RPMI8226 (cell line): ENCODE measurements around the gene FBXL17.

ENCODE experiments used
- DNase-seq: peaks from one replicate; pipeline ENCODE4 v3.0.0-alpha.2; 2015

FBXL17 gene

DNA sequence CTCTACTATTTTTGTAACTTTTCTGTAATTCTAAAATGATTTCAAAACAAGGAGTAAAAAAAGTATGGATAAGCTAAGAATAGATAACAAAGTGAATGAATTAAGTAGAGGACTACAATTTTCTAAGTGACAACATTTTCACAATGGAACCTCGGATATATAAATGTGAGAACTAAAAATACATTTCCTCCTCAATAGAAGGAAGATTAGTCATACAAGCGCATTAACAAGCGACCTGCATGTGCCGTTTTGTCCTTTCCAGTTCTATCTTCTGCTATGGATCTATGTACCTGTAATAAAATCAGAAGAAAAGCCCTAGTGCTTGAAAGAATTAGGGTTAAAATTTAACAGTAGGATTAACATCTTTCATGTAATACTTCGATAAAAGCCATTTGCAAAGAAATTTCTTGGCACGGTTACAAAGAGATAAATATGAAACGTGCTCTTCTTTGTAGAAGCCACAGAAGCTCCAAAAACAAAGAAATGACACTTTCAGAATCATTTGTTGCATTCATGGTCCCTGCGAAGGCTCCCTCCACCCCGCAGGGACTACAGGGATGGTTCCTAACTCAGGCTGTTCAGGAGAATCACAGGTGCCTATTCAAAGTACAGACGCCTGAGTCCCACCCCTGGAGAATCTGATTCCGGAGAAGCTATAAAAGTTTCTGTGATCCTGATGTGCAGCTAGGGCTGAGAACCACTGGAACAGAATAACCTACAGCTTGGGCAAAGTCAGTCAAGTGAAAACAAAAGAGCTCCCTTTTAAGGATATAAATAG lies 494.5 kb downstream of the FBXL17 start:
- no peak for DNase-seq

DNA sequence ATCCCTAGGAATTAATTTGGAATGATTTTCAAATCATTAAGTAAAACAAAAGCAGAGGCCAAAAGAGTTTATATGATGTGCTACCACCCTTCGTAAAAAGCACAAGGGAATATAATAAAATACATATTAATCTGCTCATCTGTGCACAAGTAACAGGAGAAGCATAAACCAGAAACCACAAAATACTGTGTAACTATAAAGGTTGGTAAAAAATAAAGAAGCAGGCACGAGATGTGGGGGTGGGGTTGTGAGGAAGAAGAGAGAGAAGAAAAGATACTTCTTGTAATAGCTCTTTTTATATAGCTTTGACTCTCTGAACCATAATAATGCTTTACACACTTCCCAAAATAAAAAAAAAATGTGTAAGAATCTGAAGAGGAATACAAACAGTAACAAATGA lies 496.3 kb downstream of the FBXL17 start:
- DNase-seq = no peak

DNA sequence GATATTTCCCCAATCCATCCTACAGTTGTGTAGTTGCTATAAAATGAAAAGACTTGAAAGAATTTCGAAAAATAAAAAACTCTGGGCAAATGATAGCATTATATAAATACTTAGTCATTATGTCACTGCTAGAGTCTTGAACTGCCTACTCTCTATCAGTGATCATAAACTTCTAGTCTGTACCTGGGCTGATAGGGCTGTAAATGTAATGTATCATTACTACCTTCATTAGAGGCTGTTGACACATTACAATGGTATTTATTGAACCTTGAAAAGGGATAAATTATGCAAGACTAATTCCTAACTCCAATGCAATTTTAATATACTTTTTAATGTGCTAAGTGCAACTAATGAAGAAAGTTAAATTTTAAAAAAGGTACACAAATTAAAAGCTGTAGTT lies 497.0 kb downstream of the FBXL17 start:
- no peak for DNase-seq

DNA sequence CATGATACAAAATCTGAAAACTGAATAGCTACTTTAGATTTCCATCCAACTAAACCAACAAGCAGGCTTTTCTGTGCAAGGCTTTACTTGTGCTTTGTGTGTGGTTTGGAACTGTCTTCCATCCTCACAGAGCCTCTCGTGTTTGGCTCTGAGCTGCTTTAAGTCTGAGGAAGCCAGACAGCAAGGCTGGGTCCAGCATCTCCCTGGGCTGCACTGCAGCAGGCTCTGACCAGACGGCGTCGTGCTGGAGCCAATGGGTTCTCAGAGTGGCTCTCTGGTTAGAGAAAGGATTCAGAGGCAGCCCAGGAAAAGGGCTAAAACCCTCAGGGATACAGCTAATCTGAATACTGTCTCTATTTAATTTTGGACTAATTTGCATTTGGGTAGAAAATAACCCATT lies 503.2 kb downstream of the FBXL17 start:
- DNase-seq = no peak

DNA sequence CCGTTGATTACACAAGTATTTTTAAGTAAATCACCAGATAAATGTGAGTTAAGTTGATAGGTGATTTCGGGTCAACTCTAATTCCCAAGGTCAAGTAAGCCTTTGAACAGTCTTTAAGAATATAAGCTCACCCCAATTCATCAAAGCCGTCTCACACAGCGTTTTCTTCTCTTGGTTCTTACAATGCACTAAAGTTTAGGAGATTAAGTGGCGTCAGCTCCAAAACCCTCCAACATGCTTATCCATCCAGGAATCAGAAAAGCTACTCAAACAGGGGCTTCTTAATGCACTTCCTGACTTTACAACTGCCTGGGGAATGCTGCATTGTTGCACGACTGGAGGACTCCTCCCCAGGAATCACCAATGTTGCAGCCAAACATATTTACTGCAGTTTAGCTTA lies 505.0 kb downstream of the FBXL17 start:
- no peak for DNase-seq

DNA sequence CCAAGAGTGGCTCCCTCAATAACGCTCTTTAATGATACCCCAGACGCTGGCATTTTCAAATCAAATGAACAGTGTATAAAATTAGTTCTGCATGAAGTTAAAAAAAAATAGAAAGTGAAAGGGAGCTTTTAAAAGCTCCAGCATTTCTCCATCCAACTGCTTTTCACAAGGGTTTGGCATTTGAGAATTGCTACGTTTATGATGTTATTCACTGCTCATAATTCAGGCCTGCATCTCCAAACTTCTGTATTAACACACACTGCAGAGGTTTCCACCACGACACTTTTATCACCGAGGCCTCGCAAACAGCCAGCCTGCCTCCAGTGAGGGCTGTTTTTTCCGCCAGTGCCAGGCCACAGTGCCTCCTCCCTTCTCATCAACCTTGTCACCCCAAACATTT lies 505.6 kb downstream of the FBXL17 start:
- DNase-seq = no peak

DNA sequence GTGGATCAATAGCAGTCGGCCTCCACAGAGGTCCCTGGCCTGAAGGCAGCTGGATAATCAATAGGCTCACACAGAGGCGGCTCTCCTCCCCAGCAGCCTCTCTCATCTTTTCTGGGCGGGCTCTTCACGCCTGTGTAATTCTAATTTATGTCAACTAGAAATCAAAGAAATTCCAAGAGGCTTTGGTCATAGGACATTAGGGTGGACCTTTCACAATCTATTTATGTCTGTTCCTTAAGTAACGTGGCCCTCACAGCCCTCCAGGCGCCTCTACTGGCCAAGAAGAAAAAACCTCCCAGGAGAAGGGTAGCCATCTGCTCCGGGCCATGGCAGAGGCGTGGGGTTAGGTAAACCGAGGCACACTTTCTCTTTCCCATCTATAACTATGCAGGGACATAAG lies 506.1 kb downstream of the FBXL17 start:
- DNase-seq = no peak

DNA sequence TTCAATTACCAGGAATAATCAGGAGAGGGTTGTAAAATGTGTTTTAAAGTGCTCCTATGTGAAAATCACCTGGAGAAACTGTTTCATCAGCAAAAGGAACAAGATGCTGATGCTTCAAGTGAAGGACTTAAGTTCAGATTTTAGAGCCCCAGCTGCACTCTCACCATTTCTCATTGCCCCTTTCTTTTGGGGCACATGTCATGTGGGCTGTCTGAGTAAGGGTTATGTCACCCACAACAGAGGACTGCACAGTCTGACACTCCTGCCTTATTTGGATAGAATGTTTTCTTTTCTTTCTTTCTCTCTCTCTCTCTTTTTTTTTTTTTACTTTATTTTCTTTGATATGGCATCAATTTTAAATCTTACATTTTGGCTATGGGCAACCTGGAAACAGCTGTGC lies 507.1 kb downstream of the FBXL17 start:
- no peak for DNase-seq

DNA sequence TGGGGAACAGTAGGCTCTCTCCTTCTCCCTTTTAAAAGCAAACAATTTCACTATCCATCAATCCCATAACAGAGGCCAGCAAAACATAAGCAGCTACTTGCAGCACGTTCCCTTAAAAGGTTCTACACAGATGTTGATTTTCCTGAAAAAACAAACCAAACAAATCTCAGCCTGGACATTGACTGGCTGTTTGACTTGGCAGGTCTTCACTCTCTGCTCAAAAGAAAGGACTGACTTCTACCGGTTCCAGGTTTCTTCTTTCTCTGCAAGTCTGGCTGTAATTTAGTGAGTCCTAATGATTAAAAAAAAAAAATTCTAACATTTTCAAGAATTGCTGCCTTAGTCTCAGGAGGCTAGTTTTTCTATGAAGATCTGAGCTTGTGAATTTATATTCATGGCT lies 508.0 kb downstream of the FBXL17 start:
- DNase-seq = no peak

DNA sequence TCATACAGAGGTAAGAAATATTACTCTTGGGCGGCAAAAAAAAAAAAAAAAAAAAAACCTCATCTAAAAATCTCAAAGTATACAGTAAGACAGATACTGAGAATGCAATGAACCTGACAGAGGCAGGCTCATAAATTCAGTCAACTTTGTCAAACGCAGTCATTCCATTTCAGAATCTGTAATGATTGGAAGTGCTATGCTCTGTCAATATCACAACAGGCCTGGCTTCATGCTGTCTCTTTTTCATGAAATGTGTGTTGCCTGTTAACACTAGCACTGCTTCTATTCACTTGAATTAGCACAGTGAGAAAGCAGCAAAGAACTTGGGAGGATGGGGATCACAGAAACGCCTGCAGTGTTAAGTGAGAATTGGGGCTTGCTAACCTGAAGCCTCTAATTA lies 510.9 kb downstream of the FBXL17 start:
- DNase-seq = no peak

DNA sequence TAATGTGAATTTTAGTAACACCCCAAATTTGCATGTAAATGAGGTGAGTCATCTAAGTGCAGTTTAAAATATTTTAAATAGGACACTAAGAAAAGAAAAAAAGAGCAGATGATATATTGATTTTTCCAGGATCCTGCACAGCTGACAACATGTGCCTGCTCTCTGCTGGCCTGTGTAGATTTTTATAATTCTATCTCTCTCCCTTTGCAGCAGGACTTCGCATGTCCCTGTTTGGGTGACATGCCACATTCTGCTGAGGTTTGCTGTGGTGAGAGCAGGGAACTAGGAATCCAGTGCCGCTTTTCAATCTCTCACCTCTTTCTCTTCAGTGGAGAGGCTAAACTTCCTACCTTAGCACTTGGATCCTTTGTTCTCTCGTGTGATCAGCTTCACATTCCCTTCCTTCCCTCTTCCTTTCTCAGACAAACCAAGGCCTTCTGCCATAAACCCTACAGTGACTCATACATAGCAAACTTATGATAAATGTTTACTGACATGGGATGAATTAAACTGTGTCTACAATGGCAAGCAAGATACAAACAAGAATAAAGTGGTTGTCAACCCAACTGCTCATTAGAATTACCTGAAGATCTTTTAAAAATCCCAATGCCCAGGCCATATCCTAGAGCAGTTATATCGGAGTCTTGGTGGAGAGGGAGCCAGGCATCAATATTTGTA lies 512.3 kb downstream of the FBXL17 start:
- no peak for DNase-seq

DNA sequence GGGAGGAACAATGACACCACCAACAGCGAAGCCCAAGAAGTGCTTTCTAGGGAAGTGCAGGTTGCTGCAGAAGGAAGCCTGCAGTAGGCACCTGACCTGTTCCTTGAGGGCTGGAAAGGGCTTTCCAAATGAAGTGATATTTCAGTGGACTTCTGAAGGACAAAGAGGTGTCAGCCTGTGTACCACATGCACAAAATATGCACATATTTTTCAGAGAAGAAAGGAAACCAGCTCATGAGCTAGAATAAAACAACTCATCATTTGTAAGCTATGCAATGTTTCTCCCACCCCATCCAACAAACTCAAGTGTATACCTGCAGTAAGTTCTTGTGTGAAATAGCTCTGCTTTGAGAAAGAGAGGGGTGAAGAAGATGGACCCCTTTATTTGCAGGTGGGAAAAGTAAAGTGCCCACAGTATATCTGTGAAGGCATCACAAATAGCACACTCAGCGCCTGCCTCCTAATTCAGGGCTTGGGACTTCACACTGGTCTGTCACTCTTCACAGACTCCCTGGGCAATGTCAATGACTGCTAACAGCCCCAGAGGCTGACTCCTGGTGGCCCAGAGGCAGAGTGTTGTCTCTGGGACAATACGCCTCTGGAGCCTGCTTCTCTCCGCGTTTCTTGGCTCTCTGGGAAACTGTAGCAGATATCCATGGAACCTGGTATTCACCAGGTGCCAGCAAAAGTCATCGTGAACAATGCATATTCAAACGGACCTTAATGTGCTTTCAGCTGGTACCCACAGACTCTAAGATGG lies 513.1 kb downstream of the FBXL17 start:
- no peak for DNase-seq

DNA sequence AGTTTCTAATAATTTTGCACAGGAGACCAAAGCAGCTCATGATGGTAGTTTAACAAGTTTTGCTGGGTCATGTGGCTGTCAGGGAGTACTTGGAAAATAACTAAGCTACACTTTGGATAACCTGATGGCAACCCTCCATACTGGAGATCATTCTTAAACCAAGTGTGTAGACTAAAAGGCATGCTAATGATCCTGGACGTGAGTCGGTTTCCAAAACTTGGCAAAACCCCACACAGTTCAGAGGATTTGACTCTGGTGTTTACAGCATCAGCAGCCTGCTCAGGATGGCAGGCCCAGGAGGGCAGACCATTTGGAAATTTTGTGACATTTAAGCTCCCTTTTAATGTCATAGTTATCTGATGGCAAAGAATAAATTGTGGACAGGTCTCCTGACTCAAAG lies 514.6 kb downstream of the FBXL17 start:
- no peak for DNase-seq

DNA sequence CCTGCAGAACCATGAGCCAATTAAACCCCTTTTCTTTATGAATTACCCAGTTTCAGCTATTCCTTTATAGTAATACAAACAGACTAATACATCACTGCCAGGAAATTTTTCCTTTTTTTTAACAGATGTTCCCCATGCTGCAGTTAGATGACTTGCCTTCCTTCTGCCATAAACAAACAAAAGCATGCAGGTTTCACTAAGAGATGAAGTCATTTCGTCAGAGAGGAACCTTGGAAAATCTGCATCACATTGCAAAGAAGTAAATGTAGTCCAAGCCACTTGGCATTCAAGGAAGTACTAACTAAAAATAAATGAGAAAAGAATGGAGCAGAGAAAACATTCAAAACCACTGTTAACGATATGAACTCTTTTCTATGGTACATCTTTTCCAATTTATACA lies 517.1 kb downstream of the FBXL17 start:
- no peak for DNase-seq

DNA sequence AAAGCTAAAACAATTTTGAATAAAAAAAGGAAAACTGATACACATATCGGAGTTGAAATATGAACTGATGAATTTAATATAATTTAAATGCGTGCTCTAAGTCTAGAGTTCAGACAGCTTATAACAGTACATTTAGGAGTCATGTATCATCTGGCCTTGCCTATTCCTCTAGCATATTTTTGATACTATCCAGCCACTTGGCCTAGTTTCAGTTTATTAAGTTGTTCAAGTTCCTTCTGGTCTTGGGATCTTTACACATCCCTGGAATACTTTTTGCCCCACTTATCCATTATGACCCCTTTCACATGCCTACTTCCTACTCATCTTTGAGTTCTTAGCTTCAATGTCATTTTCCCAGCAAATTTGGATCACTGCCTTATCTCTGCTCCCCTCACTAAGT lies 518.8 kb downstream of the FBXL17 start:
- DNase-seq = no peak

DNA sequence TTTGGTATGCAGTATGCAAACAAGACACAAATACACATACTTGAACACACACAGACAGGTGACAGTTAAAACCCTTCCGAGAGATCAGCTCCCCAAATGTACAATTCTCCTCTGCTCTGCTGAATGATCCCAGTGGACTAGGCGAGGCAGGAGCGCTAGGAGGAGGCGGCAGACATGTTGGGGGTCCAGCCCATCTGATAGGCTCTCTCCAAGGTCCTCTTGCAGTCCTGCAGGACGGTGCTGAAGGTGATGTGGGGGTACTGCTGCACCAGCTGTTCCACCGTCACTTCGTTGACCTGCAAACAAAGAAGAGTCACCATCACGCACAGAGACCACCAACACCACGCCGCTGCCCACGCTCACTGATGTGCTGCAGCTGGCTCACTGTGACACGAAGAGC lies 520.3 kb downstream of the FBXL17 start:
- DNase-seq = no peak

DNA sequence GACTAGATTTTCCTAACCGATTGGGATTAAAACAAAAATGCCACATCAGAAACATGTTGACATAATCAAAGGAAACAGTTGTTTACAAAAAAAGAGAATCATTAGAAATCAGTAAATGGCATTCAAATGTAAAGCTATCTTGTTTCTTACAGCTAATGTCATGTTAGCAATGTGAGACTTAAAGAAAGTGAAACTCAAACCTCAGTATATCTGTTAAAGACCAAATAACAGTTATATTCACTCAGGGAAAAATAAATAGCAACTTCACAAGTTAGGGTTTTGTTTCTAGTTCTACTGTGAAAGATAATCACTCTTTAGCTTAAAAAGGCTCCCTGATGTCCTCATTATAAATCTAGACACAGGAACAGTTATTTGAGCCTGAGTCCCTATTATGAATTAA lies 521.9 kb downstream of the FBXL17 start:
- DNase-seq = no peak

DNA sequence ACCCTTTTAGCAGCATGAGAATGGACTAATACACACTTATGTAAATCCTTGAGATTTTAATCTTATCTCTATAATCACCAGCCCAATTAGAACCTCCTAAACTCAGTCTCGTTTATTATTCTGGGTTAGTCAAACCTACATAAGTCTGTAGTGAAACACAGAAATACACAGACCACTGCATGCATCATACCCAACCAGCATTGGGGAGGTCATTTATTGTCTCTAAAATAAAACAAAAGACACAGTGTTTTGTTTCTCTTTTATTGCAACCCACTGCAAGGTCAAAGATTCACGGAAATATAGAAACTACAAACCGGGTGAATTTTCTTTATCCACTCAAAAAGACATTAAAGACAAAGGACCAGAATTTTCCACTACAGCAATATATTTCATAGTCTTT lies 523.1 kb downstream of the FBXL17 start:
- no peak for DNase-seq

DNA sequence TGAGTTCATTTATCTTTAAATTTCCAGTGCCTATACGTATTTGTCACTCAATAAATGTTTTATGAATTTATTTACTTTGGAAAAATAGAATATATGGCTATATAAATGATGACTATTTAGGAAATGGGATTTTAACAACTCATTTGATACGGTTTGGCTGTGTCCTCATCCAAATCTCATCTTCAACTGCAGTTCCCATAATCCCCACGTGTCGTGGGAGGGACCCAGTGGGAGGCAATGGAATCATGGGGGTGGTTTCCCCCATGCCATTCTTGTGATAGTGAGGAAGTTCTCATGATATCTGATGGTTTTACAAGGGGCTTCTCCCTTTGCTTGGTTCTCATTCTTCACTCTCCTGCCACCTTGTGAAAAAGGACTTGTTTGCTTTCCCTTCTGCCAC lies 523.6 kb downstream of the FBXL17 start:
- no peak for DNase-seq

DNA sequence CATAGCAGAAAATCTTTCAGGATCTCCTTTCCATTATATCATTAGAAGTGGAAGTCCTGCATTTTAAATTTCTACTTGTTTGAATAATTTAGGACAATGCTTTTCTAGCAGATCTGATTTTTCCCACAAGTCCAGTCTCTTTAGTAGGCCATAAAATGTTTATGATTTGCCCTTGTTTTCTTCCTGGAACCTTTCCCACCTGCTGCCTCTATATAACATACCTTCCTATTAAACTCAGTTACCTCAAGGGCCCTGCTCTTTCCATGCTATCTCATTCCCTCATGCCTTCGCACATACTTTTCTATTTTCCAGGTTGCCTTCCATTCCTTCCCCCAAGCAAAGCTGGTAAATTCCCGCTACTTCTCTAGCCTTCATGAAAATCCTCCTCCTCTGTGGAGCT lies 524.1 kb downstream of the FBXL17 start:
- DNase-seq = no peak

DNA sequence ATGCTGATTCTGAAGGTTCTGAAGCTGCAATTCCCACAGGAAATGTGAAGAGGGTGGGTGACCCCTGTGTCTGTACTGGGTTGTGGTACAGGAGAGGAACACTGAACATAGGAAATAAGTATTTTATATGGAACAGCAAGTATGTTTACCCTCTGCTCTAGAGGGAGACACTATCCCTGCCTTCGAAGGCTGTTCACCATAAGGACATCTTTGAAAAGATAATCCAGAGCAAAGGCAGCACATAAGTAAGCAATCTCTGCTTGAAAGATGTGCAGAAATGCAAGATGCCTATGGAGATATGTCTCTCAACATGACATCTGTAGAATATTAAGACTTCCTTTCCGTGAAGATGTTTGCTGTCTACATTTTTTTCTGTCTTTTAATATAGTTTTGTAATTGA lies 526.7 kb downstream of the FBXL17 start:
- DNase-seq = no peak

DNA sequence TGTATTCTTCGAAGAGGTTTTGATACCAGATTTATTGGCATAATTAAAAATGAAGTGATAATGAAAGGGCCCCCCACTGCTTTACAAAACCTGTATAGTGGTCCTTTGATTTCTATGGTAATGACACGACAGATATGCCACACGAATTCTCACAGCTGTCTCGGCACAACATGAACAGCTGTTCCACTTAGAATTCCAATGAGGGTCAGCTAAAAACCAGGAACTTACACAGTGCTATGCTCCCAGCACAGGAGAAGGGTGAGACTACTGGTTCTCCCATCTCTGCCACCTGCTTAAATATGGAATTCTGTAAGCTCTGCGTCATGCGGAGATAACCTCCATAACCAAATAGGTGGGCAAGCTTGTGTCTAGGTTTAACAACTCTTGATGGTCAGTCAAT lies 528.2 kb downstream of the FBXL17 start:
- DNase-seq = no peak

DNA sequence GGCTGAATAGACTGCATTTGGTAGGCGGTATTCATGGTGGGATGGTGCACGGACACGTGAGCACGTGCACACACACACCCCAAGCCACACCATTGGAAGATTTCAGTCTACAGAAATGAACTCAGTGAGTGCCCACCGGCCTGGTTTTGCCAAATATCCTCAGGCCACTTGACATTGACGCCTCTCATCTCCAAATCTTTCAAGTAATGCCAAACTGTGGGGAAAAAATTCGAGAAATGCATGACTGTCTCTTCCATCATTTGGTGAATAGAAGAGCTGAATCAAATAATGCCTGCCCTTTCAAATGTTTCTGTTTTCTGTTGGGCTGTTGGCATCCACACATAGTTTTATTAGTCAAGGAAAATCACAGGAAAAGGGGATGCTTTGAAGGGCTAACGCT lies 528.9 kb downstream of the FBXL17 start:
- no peak for DNase-seq

DNA sequence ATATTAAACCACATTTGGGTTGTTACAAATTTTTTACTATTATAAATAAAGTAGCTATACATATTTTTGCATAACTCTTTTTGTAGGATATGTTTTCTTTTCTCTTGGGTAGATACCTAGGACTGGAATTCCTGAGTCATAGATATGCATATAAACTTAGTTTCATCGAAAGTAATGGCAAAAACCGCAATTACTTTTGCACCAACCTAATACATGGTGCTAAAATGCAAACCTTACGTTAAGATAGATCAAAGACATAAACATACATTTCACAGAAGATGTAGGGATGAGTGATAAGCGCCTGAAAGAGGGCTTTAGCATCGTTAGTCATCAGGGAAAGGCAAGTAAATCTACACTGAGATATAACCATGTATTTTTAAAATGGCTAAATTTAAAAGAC lies 532.8 kb downstream of the FBXL17 start:
- no peak for DNase-seq
